ENCODE measurements around the gene EIF4A2.

- TF ChIP-seq CTCF (IDR thresholded peaks at IDR 0.05) (no peak), POLR2A (IDR thresholded peaks at IDR 0.05) (no peak), POLR2AphosphoS5 (IDR thresholded peaks at IDR 0.05) (no peak)
Measured at GRCh38 chr3:186807231-186807630, 23.9 kb downstream of the EIF4A2 start.
